BLaER1 (cell line): Measurements from ENCODE around the gene LMO7.

ENCODE experiments used
- H3K27ac ChIP-seq: shearing (Covaris generic); formaldehyde crosslinking; 2 replicates; pipeline ENCODE4 v1.8.1; 2022
- H3K27me3 ChIP-seq: shearing (Covaris generic); formaldehyde crosslinking; 2 replicates; pipeline ENCODE4 v1.8.1; 2022
- H3K36me3 ChIP-seq: shearing (Covaris generic); formaldehyde crosslinking; 2 replicates; pipeline ENCODE4 v1.8.1; 2022
- H3K4me1 ChIP-seq: shearing (Covaris generic); formaldehyde crosslinking; 2 replicates; pipeline ENCODE4 v1.8.1; 2022
- H3K4me2 ChIP-seq: shearing (Covaris generic); formaldehyde crosslinking; 2 replicates; pipeline ENCODE4 v1.8.1; 2022
- H3K4me3 ChIP-seq: shearing (Covaris generic); formaldehyde crosslinking; 2 replicates; pipeline ENCODE4 v1.8.1; 2022
- H3K9ac ChIP-seq: shearing (Covaris generic); formaldehyde crosslinking; 2 replicates; pipeline ENCODE4 v1.8.1; 2022
- H3K9me3 ChIP-seq: shearing (Covaris generic); formaldehyde crosslinking; 2 replicates; pipeline ENCODE4 v1.8.1; 2022
- H4K20me1 ChIP-seq: shearing (Covaris generic); formaldehyde crosslinking; 2 replicates; pipeline ENCODE4 v1.8.1; 2022
- Cebpa-rat ChIP-seq: shearing (Covaris generic); IDR thresholded peaks from 2 replicates; pipeline ENCODE4 v1.8.1; 2022

The LMO7 gene

GRCh38 chr13:75635828-75636435, at the start of gene LMO7:
Gene LMO7 (plus strand): TSS chr13:75636330. CDS start chr13:75636658, 328 bp downstream.
- Histone ChIP-seq H4K20me1 (0 out of 2 replicates have a peak, but pooled peaks cover 5% of the 10 kb centered on the region), H3K4me3 (peak within 1 kb of the TSS; percentile 72), H3K27ac (peak within 1 kb of the TSS; percentile 31; the same call in 1 of the 2 replicates), H3K9me3 (no peaks in the 10 kb centered on the region), H3K27me3 (peaks cover 31% of the 10 kb centered on the region), H3K4me2 (peak within 1 kb of the TSS; percentile 98), H3K9ac (peak within 1 kb of the TSS; percentile 72; the same call in 1 of the 2 replicates), H3K4me1 (peaks cover 10% of the 10 kb centered on the region), H3K36me3 (no peaks in the 10 kb centered on the region)
- TF ChIP-seq Cebpa-rat = no peak

GRCh38 chr13:75587679-75588078, 48.5 kb upstream of the LMO7 start:
- no peak for TF ChIP-seq Cebpa-rat
- no peaks in the 10 kb centered on the region for H3K4me1 ChIP-seq
- H3K27ac ChIP-seq = no peak overlapping the region
- no peaks in the 10 kb centered on the region for H3K27me3 ChIP-seq
- H3K4me3 ChIP-seq = no peak overlapping the region
- H3K4me2 ChIP-seq = no peak overlapping the region
- H3K9ac ChIP-seq = no peak overlapping the region
- peaks cover 25% of the 10 kb centered on the region for H3K9me3 ChIP-seq
- no peaks in the 10 kb centered on the region for H4K20me1 ChIP-seq
- peaks cover 36% of the 10 kb centered on the region for H3K36me3 ChIP-seq

- H3K27me3 ChIP-seq = no peaks in the 10 kb centered on the region
- TF ChIP-seq Cebpa-rat = no peak
- H3K4me1 ChIP-seq = no peaks in the 10 kb centered on the region
- H3K9me3 ChIP-seq = no peaks in the 10 kb centered on the region
- H3K4me2 ChIP-seq = no peak overlapping the region
- H3K4me3 ChIP-seq = no peak overlapping the region
- H4K20me1 ChIP-seq = no peaks in the 10 kb centered on the region
- H3K9ac ChIP-seq = no peak overlapping the region
- peaks cover 43% of the 10 kb centered on the region for H3K36me3 ChIP-seq
- H3K27ac ChIP-seq = no peak overlapping the region
Measured at GRCh38 chr13:75596657-75597182, 39.4 kb upstream of the LMO7 start.

- no peaks in the 10 kb centered on the region for H3K27me3 ChIP-seq
- H3K36me3 ChIP-seq = peaks cover 43% of the 10 kb centered on the region
- H3K4me3 ChIP-seq = no peak overlapping the region
- no peaks in the 10 kb centered on the region for H4K20me1 ChIP-seq
- no peak overlapping the region for H3K9ac ChIP-seq
- no peak overlapping the region for H3K4me2 ChIP-seq
- no peaks in the 10 kb centered on the region for H3K4me1 ChIP-seq
- no peaks in the 10 kb centered on the region for H3K9me3 ChIP-seq
- H3K27ac ChIP-seq = no peak overlapping the region
- no peak for TF ChIP-seq Cebpa-rat
Measured at GRCh38 chr13:75600371-75600770, 35.8 kb upstream of the LMO7 start.

- H3K27ac ChIP-seq = no peak overlapping the region
- TF ChIP-seq Cebpa-rat = no peak
- H3K36me3 ChIP-seq = peaks cover 45% of the 10 kb centered on the region
- no peaks in the 10 kb centered on the region for H3K27me3 ChIP-seq
- H3K9ac ChIP-seq = no peak overlapping the region
- H3K4me3 ChIP-seq = no peak overlapping the region
- no peaks in the 10 kb centered on the region for H4K20me1 ChIP-seq
- H3K4me1 ChIP-seq = no peaks in the 10 kb centered on the region
- H3K9me3 ChIP-seq = no peaks in the 10 kb centered on the region
- H3K4me2 ChIP-seq = no peak overlapping the region
Measured at GRCh38 chr13:75603038-75603437, 33.1 kb upstream of the LMO7 start.

- H3K9me3 ChIP-seq = no peaks in the 10 kb centered on the region
- no peak for TF ChIP-seq Cebpa-rat
- no peak overlapping the region for H3K4me2 ChIP-seq
- H3K4me1 ChIP-seq = no peaks in the 10 kb centered on the region
- no peak overlapping the region for H3K4me3 ChIP-seq
- H3K36me3 ChIP-seq = peaks cover 28% of the 10 kb centered on the region
- H3K27ac ChIP-seq = no peak overlapping the region
- H3K27me3 ChIP-seq = no peaks in the 10 kb centered on the region
- H4K20me1 ChIP-seq = no peaks in the 10 kb centered on the region
- H3K9ac ChIP-seq = no peak overlapping the region
Measured at GRCh38 chr13:75607447-75607846, 28.7 kb upstream of the LMO7 start.

- Histone ChIP-seq H3K4me2 (no peak overlapping the region), H3K36me3 (peaks cover 18% of the 10 kb centered on the region), H3K27ac (no peak overlapping the region)
Measured at GRCh38 chr13:75610466-75610865, 25.7 kb upstream of the LMO7 start.

GRCh38 chr13:75612354-75612753, 23.8 kb upstream of the LMO7 start:
- H3K4me1 ChIP-seq = no peaks in the 10 kb centered on the region
- no peak overlapping the region for H3K27ac ChIP-seq
- no peaks in the 10 kb centered on the region for H4K20me1 ChIP-seq
- H3K4me3 ChIP-seq = no peak overlapping the region
- no peak for TF ChIP-seq Cebpa-rat
- no peak overlapping the region for H3K9ac ChIP-seq
- H3K27me3 ChIP-seq = no peaks in the 10 kb centered on the region
- 0 out of 2 replicates have a peak, but pooled peaks cover 12% of the 10 kb centered on the region for H3K36me3 ChIP-seq
- H3K4me2 ChIP-seq = no peak overlapping the region
- no peaks in the 10 kb centered on the region for H3K9me3 ChIP-seq

More at GRCh38 chr13:75610466-75610865, 25.7 kb upstream of the LMO7 start:
- TF ChIP-seq Cebpa-rat = no peak
- Histone ChIP-seq H3K9me3 (no peaks in the 10 kb centered on the region), H3K4me3 (no peak overlapping the region), H3K9ac (no peak overlapping the region), H3K4me1 (no peaks in the 10 kb centered on the region), H4K20me1 (no peaks in the 10 kb centered on the region), H3K27me3 (no peaks in the 10 kb centered on the region)

GRCh38 chr13:75617230-75617629, 18.9 kb upstream of the LMO7 start:
- Histone ChIP-seq H3K4me2 (no peak overlapping the region), H3K9ac (no peak overlapping the region), H3K9me3 (no peaks in the 10 kb centered on the region), H3K4me3 (no peak overlapping the region), H4K20me1 (no peaks in the 10 kb centered on the region), H3K27me3 (no peaks in the 10 kb centered on the region), H3K36me3 (0 out of 2 replicates have a peak, but pooled peaks cover 13% of the 10 kb centered on the region), H3K4me1 (no peaks in the 10 kb centered on the region), H3K27ac (no peak overlapping the region)
- no peak for TF ChIP-seq Cebpa-rat

GRCh38 chr13:75618308-75618707, 17.8 kb upstream of the LMO7 start:
- no peak overlapping the region for H3K4me3 ChIP-seq
- H3K4me2 ChIP-seq = no peak overlapping the region
- no peak for TF ChIP-seq Cebpa-rat
- H3K9ac ChIP-seq = no peak overlapping the region
- H3K27ac ChIP-seq = no peak overlapping the region
- H3K4me1 ChIP-seq = no peaks in the 10 kb centered on the region
- H3K9me3 ChIP-seq = no peaks in the 10 kb centered on the region
- no peaks in the 10 kb centered on the region for H4K20me1 ChIP-seq
- no peaks in the 10 kb centered on the region for H3K27me3 ChIP-seq
- H3K36me3 ChIP-seq = 0 out of 2 replicates have a peak, but pooled peaks cover 13% of the 10 kb centered on the region
